Body of pancreas (tissue), 4 donors: ENCODE data around the gene PRRG3.

ENCODE experiments used
- CTCF ChIP-seq, 7 experiments: fragments of 450-650 bp in 4 of 7; fragments of 200-600 bp in 3 of 7; sonication (generic) in 3 of 7; IDR thresholded peaks; one replicate each; pipeline ENCODE4 v1.5.1; 2016 to 2019; ENCODE audit warnings: antibody characterized with exemption in 7 of 7
- POLR2A ChIP-seq, 3 donors: fragments of 450-650 bp; IDR thresholded peaks; one replicate each; pipeline ENCODE4 v1.6.1; 2016; ENCODE audit warnings: antibody characterized with exemption in 3 of 3, mild to moderate bottlenecking in 2 of 3

- TF ChIP-seq POLR2A (IDR thresholded peaks at IDR 0.05), result no peak
- no peak for TF ChIP-seq CTCF (IDR thresholded peaks at IDR 0.05)
Observed at GRCh38 chrX:151752847-151753246, 57.6 kb downstream of the PRRG3 start.
